ENCODE data around the gene JUND.

JUND gene

DNA sequence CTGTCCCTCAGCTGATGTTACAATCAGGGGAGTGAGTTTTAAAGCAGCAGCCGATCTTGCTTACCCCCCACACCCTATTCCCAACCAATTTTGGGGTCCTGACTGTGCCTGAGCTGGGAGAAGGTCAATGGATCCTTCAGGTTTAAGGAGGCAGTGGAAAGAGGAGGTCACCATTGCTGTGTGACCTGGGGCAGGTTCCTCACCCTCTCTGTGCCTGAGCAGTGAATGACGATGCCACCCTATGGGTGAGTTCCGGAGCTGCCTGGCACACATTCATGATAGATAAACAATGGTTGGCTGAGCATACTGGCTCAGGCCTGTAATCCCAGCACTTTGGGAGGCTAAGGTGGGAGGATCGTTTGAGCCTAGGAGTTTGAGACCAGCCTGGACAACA is 20.3 kb upstream of the JUND start:
- Histone ChIP-seq H3K9me3 (ENCODE audit: insufficient read depth, low read length) (no peaks in the 10 kb centered on the region), H3K4me3 (ENCODE audit: insufficient read depth, low read length, poor library complexity, severe bottlenecking) (no peak overlapping the region), H3K27me3 (ENCODE audit: low read length) (no peaks in the 10 kb centered on the region), H2AFZ (ENCODE audit: low read depth, low read length, severe bottlenecking) (no peak overlapping the region), H3K27ac (ENCODE audit: low read depth, low read length) (no peak overlapping the region), H3F3A (ENCODE audit: insufficient read depth) (peaks cover 9% of the 10 kb centered on the region; the same call in 1 of the 2 replicates), H3K79me2 (ENCODE audit: insufficient read depth, low read length) (no peaks in the 10 kb centered on the region), H4K20me1 (ENCODE audit: low read depth, low read length) (no peaks in the 10 kb centered on the region), H3K9me2 (replicated peaks; ENCODE audit: insufficient read depth, low read length) (no peaks in the 10 kb centered on the region), H3K36me3 (ENCODE audit: low read length) (no peaks in the 10 kb centered on the region), H3K9ac (ENCODE audit: low read length) (no peak overlapping the region), H3K4me2 (ENCODE audit: low read depth, low read length, poor library complexity, severe bottlenecking) (no peak overlapping the region)
- TF ChIP-seq, protein P1, sequence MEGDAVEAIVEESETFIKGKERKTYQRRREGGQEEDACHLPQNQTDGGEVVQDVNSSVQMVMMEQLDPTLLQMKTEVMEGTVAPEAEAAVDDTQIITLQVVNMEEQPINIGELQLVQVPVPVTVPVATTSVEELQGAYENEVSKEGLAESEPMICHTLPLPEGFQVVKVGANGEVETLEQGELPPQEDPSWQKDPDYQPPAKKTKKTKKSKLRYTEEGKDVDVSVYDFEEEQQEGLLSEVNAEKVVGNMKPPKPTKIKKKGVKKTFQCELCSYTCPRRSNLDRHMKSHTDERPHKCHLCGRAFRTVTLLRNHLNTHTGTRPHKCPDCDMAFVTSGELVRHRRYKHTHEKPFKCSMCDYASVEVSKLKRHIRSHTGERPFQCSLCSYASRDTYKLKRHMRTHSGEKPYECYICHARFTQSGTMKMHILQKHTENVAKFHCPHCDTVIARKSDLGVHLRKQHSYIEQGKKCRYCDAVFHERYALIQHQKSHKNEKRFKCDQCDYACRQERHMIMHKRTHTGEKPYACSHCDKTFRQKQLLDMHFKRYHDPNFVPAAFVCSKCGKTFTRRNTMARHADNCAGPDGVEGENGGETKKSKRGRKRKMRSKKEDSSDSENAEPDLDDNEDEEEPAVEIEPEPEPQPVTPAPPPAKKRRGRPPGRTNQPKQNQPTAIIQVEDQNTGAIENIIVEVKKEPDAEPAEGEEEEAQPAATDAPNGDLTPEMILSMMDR (IDR thresholded peaks at IDR 0.05; ENCODE audit: insufficient read depth, low read length, poor library complexity, severe bottlenecking), result no peak
- TF ChIP-seq EZH2phosphoT487 (conservative IDR thresholded peaks at IDR 0.05; ENCODE audit: low read length), result no peak

DNA sequence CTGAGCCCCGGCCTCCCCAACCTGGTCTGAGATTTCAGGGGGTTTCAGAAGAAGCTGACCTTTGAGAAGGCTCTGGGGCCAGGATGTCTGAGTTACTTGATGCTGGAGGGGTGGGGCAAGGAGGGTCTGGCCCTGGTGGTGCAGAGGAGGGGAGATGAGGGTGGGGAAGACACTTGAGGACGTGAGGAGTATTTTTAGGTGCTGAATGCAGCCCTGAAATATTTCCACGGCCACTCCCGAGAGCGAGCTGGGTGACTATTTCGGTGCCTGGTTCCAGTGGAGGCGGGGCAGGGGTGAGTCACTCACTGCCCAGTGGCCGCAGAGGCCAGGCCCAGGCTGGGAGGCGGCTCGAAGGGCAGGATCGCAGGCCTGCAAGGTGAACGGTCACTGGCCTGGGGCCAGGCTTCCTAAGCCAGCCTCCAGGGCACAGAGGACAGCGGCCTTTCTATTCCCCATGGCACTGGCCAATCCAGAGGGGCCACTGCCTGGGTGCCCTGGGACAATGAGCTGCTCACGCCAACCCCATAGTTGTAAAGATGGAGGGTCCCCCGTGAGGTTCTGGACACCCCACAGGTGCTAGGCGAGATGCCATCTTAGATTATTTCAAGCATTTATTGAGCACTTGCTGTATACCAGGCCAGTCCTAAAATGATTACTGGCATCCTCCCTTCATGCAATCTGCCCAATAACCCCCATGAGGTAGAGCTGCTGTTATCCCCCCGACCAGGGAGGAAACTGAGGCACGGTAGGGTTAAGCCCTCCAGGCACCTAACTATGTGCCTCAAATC is 19.7 kb upstream of the JUND start:
- Histone ChIP-seq H3F3A (ENCODE audit: insufficient read depth) (0 out of 2 replicates have a peak, but pooled peaks cover 7% of the 10 kb centered on the region), H3K27me3 (ENCODE audit: low read length) (no peaks in the 10 kb centered on the region), H3K9me3 (ENCODE audit: insufficient read depth, low read length) (no peaks in the 10 kb centered on the region), H3K79me2 (ENCODE audit: insufficient read depth, low read length) (no peaks in the 10 kb centered on the region), H3K9ac (ENCODE audit: low read length) (no peak overlapping the region), H3K36me3 (ENCODE audit: low read length) (no peaks in the 10 kb centered on the region), H3K27ac (ENCODE audit: low read depth, low read length) (no peak overlapping the region), H3K9me2 (replicated peaks; ENCODE audit: insufficient read depth, low read length) (no peaks in the 10 kb centered on the region), H3K4me3 (ENCODE audit: insufficient read depth, low read length, poor library complexity, severe bottlenecking) (no peak overlapping the region), H2AFZ (ENCODE audit: low read depth, low read length, severe bottlenecking) (no peak overlapping the region), H4K20me1 (ENCODE audit: low read depth, low read length) (no peaks in the 10 kb centered on the region), H3K4me2 (ENCODE audit: low read depth, low read length, poor library complexity, severe bottlenecking) (no peak overlapping the region)
- no peak for TF ChIP-seq EZH2phosphoT487 (conservative IDR thresholded peaks at IDR 0.05; ENCODE audit: low read length)
- TF ChIP-seq, protein P1 (IDR thresholded peaks at IDR 0.05; ENCODE audit: insufficient read depth, low read length, poor library complexity, severe bottlenecking), result no peak

DNA sequence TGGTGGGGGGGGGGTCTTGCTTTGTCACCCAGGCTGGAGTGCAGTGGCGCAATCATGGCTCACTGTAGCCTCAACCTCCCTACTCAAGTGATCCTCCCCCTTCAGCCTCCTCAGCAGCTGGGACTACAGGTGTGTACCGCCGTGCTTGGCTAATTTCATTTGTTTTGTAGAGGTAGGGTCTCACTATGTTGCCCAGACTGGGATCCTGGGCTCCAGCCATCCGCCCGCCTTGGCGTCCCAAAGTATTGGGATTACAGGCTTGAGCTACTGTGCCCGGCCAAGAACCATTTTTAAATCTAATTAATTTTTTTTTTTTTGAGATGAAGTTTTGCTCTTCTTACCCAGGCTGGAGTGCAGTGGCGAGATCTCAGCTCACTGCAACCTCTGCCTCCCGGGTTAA is 18.2 kb upstream of the JUND start:
- no peak for TF ChIP-seq EZH2phosphoT487 (conservative IDR thresholded peaks at IDR 0.05; ENCODE audit: low read length)
- TF ChIP-seq, protein P1 (IDR thresholded peaks at IDR 0.05; ENCODE audit: insufficient read depth, low read length, poor library complexity, severe bottlenecking), result no peak
- Histone ChIP-seq H3K36me3 (ENCODE audit: low read length) (no peaks in the 10 kb centered on the region), H3K9ac (ENCODE audit: low read length) (no peak overlapping the region), H2AFZ (ENCODE audit: low read depth, low read length, severe bottlenecking) (no peak overlapping the region), H3K9me2 (replicated peaks; ENCODE audit: insufficient read depth, low read length) (no peaks in the 10 kb centered on the region), H3K9me3 (ENCODE audit: insufficient read depth, low read length) (no peaks in the 10 kb centered on the region), H3K27me3 (ENCODE audit: low read length) (no peaks in the 10 kb centered on the region), H3F3A (ENCODE audit: insufficient read depth) (0 out of 2 replicates have a peak, but pooled peaks cover 1% of the 10 kb centered on the region), H3K79me2 (ENCODE audit: insufficient read depth, low read length) (no peaks in the 10 kb centered on the region), H4K20me1 (ENCODE audit: low read depth, low read length) (no peaks in the 10 kb centered on the region), H3K27ac (ENCODE audit: low read depth, low read length) (no peak overlapping the region), H3K4me2 (ENCODE audit: low read depth, low read length, poor library complexity, severe bottlenecking) (no peak overlapping the region), H3K4me3 (ENCODE audit: insufficient read depth, low read length, poor library complexity, severe bottlenecking) (no peak overlapping the region)

Data from SU-DHL-6 (cell line).